Stomach (tissue), 9 donors: ENCODE measurements around the gene AARS1. TPM values are rescaled to one million over a fixed set of nuclear protein-coding genes. Genes with fewer than 3 reads are reported as not detected.
"Not testable (repeated sequence)": the region's sequence is repeated elsewhere in the genome, so short reads cannot be mapped to it uniquely, and the experiment has no call there.

Source experiments
- DNase-seq, 2 donors: peaks; one replicate each; pipeline versions ENCODE4 v3.0.0 to v3.0.0-alpha.2; 2013 to 2019
- H3K27ac ChIP-seq, 5 donors: fragments of 200-600 bp in 4 of 5; sonication (generic) in 4 of 5; one replicate each; pipeline ENCODE4 v1.5.1; 2013 to 2019; ENCODE audit warnings: mild to moderate bottlenecking in 1 of 5, moderate library complexity in 1 of 5
- H3K27me3 ChIP-seq, 3 donors: fragments of 200-600 bp; sonication (generic); one replicate each; pipeline ENCODE4 v1.5.1; 2017 to 2019; ENCODE audit warnings: mixed run types in 1 of 3
- H3K36me3 ChIP-seq, 4 donors: fragments of 200-600 bp; sonication (generic); 1 replicate in 3 of 4; 2 replicates in 1 of 4; pipeline ENCODE4 v1.5.1; 2016 to 2019
- H3K4me1 ChIP-seq, 4 donors: fragments of 200-600 bp; sonication (generic); one replicate each; pipeline ENCODE4 v1.5.1; 2016 to 2019
- H3K4me3 ChIP-seq, 4 donors: fragments of 200-600 bp; sonication (generic) in 3 of 4; one replicate each; pipeline ENCODE4 v1.5.1; 2016 to 2019; ENCODE audit warnings: mild to moderate bottlenecking in 1 of 4
- H3K9me3 ChIP-seq, 4 donors: fragments of 200-600 bp; sonication (generic); one replicate each; pipeline ENCODE4 v1.5.1; 2016 to 2019
- EP300 ChIP-seq: sonication (generic); formaldehyde crosslinking; IDR thresholded peaks from one replicate; pipeline ENCODE4 v1.6.1; 2017; ENCODE audit warnings: antibody characterized with exemption
- POLR2A ChIP-seq, 4 donors: fragments of 450-650 bp; IDR thresholded peaks; one replicate each; pipeline ENCODE4 v1.6.1; 2016; ENCODE audit warnings: antibody characterized with exemption in 4 of 4, control low read depth in 2 of 4, mild to moderate bottlenecking in 1 of 4, moderate library complexity in 1 of 4
- POLR2AphosphoS5 ChIP-seq, 3 donors: sonication (generic); formaldehyde crosslinking; IDR thresholded peaks; one replicate each; pipeline ENCODE4 v1.6.1; 2016; ENCODE audit warnings: antibody characterized with exemption in 3 of 3
- WGBS, 5 donors: extraction: QIAGEN DNeasy Blood & Tissue Kit in 3 of 5; methylation state at CpG; one replicate each; pipeline versions ENCODE4 v1.1.5 to v1.1.7; 2013 to 2018; 5-methylcytosine and 5-hydroxymethylcytosine counted together
- intact Hi-C: fragments of 100-400 bp; cut with DNase I; formaldehyde crosslinking; loops from one replicate; pipeline ENCODE4 v1.15.1; 2023; ENCODE audit warnings: low total_unique reads
- polyA plus RNA-seq, 3 donors: library from polyadenylated mRNA; stranded (reverse); fragments of 200-250 nt; gene quantifications; one replicate each; pipeline ENCODE4 v1.2.3, GENCODE V29; 2013
- total RNA-seq, 5 donors: library from RNA; depleted of rRNA; stranded (reverse); fragments of >200 nt; gene quantifications; one replicate each; pipeline versions ENCODE4 v1.1.0 to v1.2.3, GENCODE V29; 2014 to 2016
- TF ChIP-seq, protein P1 (sequence below), 7 experiments: fragments of 450-650 bp in 4 of 7; fragments of 200-600 bp in 3 of 7; sonication (generic) in 3 of 7; IDR thresholded peaks; one replicate each; pipeline ENCODE4 v1.5.1; 2016 to 2019; ENCODE audit warnings: antibody characterized with exemption in 7 of 7, control low read depth in 2 of 7, mild to moderate bottlenecking in 1 of 7
- donor health status: healthy with polysubstance abuse.
- donor health status: Bipolar disorder and iron deficiency.
- donor health status: healthy.

Gene AARS1
- total and polyA plus RNA-seq, 8 donors = 26.7 to 143 (median 49.4) TPM

GRCh38 chr16:70276392-70276791, 12.9 kb downstream of the AARS1 start:
- H3K36me3 ChIP-seq = peaks cover 78 to 100% (median 99%) of the 10 kb centered on the region in 4 donors
- 86 to 100% (median 90%) methylated on average over 1 of the region's 1 CpG for whole genome bisulfite sequencing, 5 donors
- intact Hi-C loops = no loop called here

GRCh38 chr16:70271696-70272095, 17.6 kb downstream of the AARS1 start:
- WGBS, 5 donors = 90 to 98% (median 95%) methylated on average over 10 of the region's 10 CpGs
- no peak overlapping the region for H3K27ac ChIP-seq
- no peaks in the 10 kb centered on the region for H3K4me1 ChIP-seq
- no peak for TF ChIP-seq POLR2AphosphoS5 (IDR thresholded peaks at IDR 0.05)
- TF ChIP-seq POLR2A (IDR thresholded peaks at IDR 0.05) = no peak
- no peak for TF ChIP-seq EP300
- TF ChIP-seq, protein P1, sequence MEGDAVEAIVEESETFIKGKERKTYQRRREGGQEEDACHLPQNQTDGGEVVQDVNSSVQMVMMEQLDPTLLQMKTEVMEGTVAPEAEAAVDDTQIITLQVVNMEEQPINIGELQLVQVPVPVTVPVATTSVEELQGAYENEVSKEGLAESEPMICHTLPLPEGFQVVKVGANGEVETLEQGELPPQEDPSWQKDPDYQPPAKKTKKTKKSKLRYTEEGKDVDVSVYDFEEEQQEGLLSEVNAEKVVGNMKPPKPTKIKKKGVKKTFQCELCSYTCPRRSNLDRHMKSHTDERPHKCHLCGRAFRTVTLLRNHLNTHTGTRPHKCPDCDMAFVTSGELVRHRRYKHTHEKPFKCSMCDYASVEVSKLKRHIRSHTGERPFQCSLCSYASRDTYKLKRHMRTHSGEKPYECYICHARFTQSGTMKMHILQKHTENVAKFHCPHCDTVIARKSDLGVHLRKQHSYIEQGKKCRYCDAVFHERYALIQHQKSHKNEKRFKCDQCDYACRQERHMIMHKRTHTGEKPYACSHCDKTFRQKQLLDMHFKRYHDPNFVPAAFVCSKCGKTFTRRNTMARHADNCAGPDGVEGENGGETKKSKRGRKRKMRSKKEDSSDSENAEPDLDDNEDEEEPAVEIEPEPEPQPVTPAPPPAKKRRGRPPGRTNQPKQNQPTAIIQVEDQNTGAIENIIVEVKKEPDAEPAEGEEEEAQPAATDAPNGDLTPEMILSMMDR (IDR thresholded peaks at IDR 0.05) = no peak
- no peaks in the 10 kb centered on the region for H3K9me3 ChIP-seq
- DNase-seq = no peak
- no peaks in the 10 kb centered on the region for H3K27me3 ChIP-seq
- peaks cover 77 to 100% (median 99%) of the 10 kb centered on the region in 4 donors for H3K36me3 ChIP-seq
- H3K4me3 ChIP-seq = no peak overlapping the region
- intact Hi-C loops = no loop called here

More at GRCh38 chr16:70276392-70276791, 12.9 kb downstream of the AARS1 start:
- H3K4me1 ChIP-seq = no peaks in the 10 kb centered on the region
- DNase-seq = no peak
- no peak overlapping the region for H3K27ac ChIP-seq
- H3K4me3 ChIP-seq = no peak overlapping the region
- TF ChIP-seq, protein P1 (IDR thresholded peaks at IDR 0.05) = no peak
- TF ChIP-seq POLR2AphosphoS5 (IDR thresholded peaks at IDR 0.05) (no peak), POLR2A (IDR thresholded peaks at IDR 0.05) (no peak), EP300 (no peak)
- no peaks in the 10 kb centered on the region for H3K27me3 ChIP-seq
- H3K9me3 ChIP-seq = no peaks in the 10 kb centered on the region

- intact Hi-C loops = no loop called here
Observed at GRCh38 chr16:70270176-70270575, 19.1 kb downstream of the AARS1 start.

GRCh38 chr16:70269471-70269870, 19.8 kb downstream of the AARS1 start:
- Histone ChIP-seq H3K4me1 (no peaks in the 10 kb centered on the region), H3K4me3 (no peak overlapping the region), H3K27ac (no peak overlapping the region), H3K27me3 (no peaks in the 10 kb centered on the region), H3K36me3 (peaks cover 78 to 100% (median 99%) of the 10 kb centered on the region in 4 donors), H3K9me3 (no peaks in the 10 kb centered on the region)
- intact Hi-C loops = no loop called here
- TF ChIP-seq POLR2AphosphoS5 (IDR thresholded peaks at IDR 0.05) (no peak), POLR2A (IDR thresholded peaks at IDR 0.05) (no peak), EP300 (no peak)
- TF ChIP-seq, protein P1 (IDR thresholded peaks at IDR 0.05) = no peak
- DNase-seq = no peak
- 85 to 95% (median 90%) methylated on average over 7 to 12 of the region's 12 CpGs for WGBS, 5 donors

More at GRCh38 chr16:70270176-70270575, 19.1 kb downstream of the AARS1 start:
- no peak for TF ChIP-seq EP300
- TF ChIP-seq, protein P1 (IDR thresholded peaks at IDR 0.05) = no peak
- TF ChIP-seq POLR2AphosphoS5 (IDR thresholded peaks at IDR 0.05) = no peak
- TF ChIP-seq POLR2A (IDR thresholded peaks at IDR 0.05) = no peak
- Histone ChIP-seq H3K36me3 (peaks cover 78 to 100% (median 99%) of the 10 kb centered on the region in 4 donors), H3K27ac (no peak overlapping the region), H3K27me3 (no peaks in the 10 kb centered on the region), H3K4me3 (no peak overlapping the region), H3K9me3 (no peaks in the 10 kb centered on the region), H3K4me1 (no peaks in the 10 kb centered on the region)
- 83 to 97% (median 92%) methylated on average over 3 of the region's 3 CpGs for WGBS, 5 donors
- DNase-seq = no peak

GRCh38 chr16:70267922-70268321, 21.4 kb downstream of the AARS1 start:
- H3K4me3 ChIP-seq, H3K9me3 ChIP-seq, intact Hi-C loops, H3K27me3 ChIP-seq, H3K4me1 ChIP-seq, H3K27ac ChIP-seq, DNase-seq: not testable (repeated sequence)
- peaks cover 85 to 100% (median 100%) of the 10 kb centered on the region in 4 donors for H3K36me3 ChIP-seq
- WGBS, 5 donors = 91 to 96% (median 92%) methylated on average over 10 of the region's 10 CpGs
